ENCODE results near the gene GFOD2. TPM values are rescaled to one million over a fixed set of nuclear protein-coding genes. Genes with fewer than 3 reads are reported as not detected.
"Not testable (repeated sequence)": the region's sequence is repeated elsewhere in the genome, so short reads cannot be mapped to it uniquely, and the experiment has no call there.

GFOD2 gene
- total and polyA plus RNA-seq, 8 donors: 6.4 to 17.2 (median 9.6) TPM

DNA sequence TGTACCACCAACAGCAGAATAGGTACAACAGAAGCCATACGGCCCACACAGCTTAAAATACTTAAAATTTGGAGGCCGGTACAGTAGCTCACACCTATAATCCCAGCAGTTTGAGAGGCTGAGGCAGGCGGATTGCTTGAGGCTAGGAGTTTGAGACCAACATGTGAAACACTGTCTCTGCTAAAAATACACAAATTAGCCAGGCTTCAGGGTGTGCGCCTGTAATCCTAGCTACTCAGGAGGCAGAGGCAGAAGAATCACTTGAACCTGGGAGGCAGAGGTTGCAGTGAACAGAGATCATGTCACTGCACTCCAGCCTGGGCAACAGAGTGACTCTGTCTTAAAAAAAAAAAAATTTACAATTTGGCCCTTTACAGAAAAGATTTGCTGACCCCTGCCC lies 17.0 kb downstream of the GFOD2 start:
- Histone ChIP-seq H3K27ac (no peak overlapping the region), H3K4me1 (peaks cover 0 to 5% (median 0%) of the 10 kb centered on the region in 3 donors), H3K4me3 (no peak overlapping the region), H3K9me3 (no peaks in the 10 kb centered on the region), H3K27me3 (no peaks in the 10 kb centered on the region), H3K36me3 (no peaks in the 10 kb centered on the region)
- ATAC-seq (no peak), FAIRE-seq (no peak), DNase-seq (no peak)
- TF ChIP-seq, protein P1, sequence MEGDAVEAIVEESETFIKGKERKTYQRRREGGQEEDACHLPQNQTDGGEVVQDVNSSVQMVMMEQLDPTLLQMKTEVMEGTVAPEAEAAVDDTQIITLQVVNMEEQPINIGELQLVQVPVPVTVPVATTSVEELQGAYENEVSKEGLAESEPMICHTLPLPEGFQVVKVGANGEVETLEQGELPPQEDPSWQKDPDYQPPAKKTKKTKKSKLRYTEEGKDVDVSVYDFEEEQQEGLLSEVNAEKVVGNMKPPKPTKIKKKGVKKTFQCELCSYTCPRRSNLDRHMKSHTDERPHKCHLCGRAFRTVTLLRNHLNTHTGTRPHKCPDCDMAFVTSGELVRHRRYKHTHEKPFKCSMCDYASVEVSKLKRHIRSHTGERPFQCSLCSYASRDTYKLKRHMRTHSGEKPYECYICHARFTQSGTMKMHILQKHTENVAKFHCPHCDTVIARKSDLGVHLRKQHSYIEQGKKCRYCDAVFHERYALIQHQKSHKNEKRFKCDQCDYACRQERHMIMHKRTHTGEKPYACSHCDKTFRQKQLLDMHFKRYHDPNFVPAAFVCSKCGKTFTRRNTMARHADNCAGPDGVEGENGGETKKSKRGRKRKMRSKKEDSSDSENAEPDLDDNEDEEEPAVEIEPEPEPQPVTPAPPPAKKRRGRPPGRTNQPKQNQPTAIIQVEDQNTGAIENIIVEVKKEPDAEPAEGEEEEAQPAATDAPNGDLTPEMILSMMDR (IDR thresholded peaks at IDR 0.05): no peak
- intact Hi-C loops (cut with DNase I): no loop called here
- 88 to 94% methylated on average over 4 of the region's 4 CpGs for WGBS, 2 donors

DNA sequence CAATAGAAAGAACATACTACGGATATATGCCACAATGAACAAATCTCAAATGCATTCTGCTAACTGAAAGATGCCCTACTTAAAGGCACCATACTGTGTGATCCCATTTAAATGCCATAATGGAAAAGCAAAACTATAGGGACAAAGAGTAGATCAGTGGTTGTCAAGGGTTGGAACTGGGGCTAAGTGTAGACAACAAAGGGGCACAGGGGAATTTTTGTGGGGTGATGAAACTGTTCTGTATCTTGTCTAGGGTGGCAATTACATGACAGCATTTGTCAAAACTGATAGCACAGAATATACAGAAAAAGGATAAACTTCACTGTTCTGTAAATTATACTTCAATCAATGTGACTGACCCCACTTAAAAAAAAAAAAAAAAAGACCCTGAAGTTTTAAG lies 17.7 kb downstream of the GFOD2 start:
- no peak for DNase-seq
- Histone ChIP-seq H3K36me3 (no peaks in the 10 kb centered on the region), H3K27me3 (no peaks in the 10 kb centered on the region), H3K9me3 (no peaks in the 10 kb centered on the region), H3K4me3 (no peak overlapping the region), H3K4me1 (peaks cover 0 to 5% (median 0%) of the 10 kb centered on the region in 3 donors), H3K27ac (no peak overlapping the region)
- no peak for FAIRE-seq
- TF ChIP-seq, protein P1 (IDR thresholded peaks at IDR 0.05): no peak
- intact Hi-C loops (cut with DNase I): no loop called here
- 90 to 91% methylated on average over 1 of the region's 1 CpG for WGBS, 2 donors
- no peak for ATAC-seq

DNA sequence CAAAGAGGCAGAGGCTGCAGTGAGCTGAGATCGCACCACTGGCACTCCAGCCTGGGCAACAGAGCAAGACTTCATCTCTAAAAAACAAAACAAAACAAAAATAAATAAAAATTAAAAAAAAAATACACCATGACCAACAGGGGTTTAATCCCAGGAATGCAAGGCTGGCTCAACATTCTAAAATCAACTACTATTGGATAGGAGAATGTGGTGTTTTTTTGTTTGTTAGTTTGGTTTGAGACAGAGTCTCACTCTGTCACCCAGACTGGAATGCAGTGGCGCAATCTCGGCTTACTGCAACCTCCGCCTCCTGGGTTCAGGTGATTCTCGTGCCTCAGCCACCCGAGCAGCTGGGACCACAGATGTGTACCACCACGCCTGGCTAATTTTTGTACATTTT lies 19.9 kb downstream of the GFOD2 start:
- H3K27me3 ChIP-seq: no peaks in the 10 kb centered on the region
- FAIRE-seq (no peak), ATAC-seq (no peak), DNase-seq (no peak)
- WGBS, 2 donors: 98 to 99% methylated on average over 7 of the region's 7 CpGs
- TF ChIP-seq, protein P1 (IDR thresholded peaks at IDR 0.05): no peak
- no peaks in the 10 kb centered on the region for H3K36me3 ChIP-seq
- H3K27ac ChIP-seq: no peak overlapping the region
- no peaks in the 10 kb centered on the region for H3K9me3 ChIP-seq
- intact Hi-C loops (cut with DNase I): no loop called here
- H3K4me1 ChIP-seq: no peaks in the 10 kb centered on the region
- H3K4me3 ChIP-seq: no peak overlapping the region

DNA sequence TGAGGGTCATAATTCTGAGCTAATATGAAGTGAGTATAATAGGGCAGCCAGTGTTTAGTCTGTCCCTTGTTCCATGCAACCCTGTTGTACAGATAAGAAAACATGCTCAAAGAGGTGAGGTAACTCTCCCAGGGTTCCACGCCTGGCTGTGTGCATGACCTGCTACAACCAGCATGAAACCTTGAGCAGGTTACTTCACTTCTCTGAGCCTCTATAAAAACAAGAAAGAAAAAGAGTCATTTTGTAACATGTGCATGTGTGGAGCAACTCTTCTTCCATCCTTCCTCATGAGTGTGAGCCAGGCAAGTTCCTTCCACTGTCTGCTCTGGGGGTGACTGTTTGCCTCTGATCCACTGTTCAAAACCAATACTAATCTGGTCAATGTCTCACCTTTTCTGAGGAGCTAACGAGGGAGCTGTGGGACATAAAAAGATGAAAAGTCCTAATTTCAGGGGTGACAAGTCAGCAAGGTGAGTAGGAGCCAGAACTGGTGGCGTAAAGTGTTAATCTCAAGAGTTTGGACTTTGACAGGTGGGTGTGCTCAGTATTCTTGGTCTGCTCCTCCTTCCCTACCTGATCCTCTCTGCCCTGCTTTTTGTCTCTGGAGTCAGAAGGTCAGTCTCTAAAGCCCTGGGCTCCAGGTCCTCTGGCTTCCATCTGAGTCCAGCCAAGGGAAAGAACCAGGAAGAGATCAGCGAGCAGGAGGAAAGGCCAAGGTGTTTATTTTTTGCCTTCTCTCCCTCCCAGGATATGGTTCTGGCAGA lies 21.5 kb downstream of the GFOD2 start:
- FAIRE-seq: no peak
- no peak overlapping the region for H3K4me3 ChIP-seq
- no peaks in the 10 kb centered on the region for H3K27me3 ChIP-seq
- ATAC-seq: no peak
- TF ChIP-seq, protein P1 (IDR thresholded peaks at IDR 0.05): no peak
- 80 to 87% methylated on average over 4 of the region's 4 CpGs for WGBS, 2 donors
- intact Hi-C loops (cut with DNase I): no loop called here
- H3K4me1 ChIP-seq: no peaks in the 10 kb centered on the region
- H3K9me3 ChIP-seq: no peaks in the 10 kb centered on the region
- no peak overlapping the region for H3K27ac ChIP-seq
- DNase-seq: no peak
- no peaks in the 10 kb centered on the region for H3K36me3 ChIP-seq

DNA sequence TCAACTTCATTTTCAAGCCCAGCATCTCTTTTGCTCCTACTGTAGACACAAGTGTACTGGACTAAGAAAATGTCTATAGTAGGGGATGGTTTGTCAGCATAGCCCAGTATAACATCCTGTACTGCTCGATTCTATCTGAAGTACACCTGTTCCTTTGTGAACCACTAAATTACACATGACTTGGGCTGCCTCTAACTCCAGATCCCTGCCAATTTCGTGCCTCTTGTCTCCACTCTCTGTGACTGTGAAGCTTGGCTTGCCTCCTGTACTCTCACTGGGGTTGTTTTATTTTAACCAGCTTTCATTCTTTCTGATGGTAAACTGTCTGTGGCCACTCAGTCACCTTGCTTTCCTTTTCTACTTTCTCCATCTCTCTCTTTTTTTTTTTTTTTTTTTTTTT lies 24.5 kb downstream of the GFOD2 start:
- Histone ChIP-seq H3K27me3 (no peaks in the 10 kb centered on the region), H3K9me3 (no peaks in the 10 kb centered on the region), H3K36me3 (no peaks in the 10 kb centered on the region), H3K4me1 (no peaks in the 10 kb centered on the region), H3K27ac (no peak overlapping the region), H3K4me3 (no peak overlapping the region)
- TF ChIP-seq, protein P1 (IDR thresholded peaks at IDR 0.05): no peak
- DNase-seq: no peak
- ATAC-seq: no peak
- no peak for FAIRE-seq
- WGBS, 2 donors: 62 to 63% methylated on average over 2 of the region's 2 CpGs
- intact Hi-C loops (cut with DNase I): no loop called here

DNA sequence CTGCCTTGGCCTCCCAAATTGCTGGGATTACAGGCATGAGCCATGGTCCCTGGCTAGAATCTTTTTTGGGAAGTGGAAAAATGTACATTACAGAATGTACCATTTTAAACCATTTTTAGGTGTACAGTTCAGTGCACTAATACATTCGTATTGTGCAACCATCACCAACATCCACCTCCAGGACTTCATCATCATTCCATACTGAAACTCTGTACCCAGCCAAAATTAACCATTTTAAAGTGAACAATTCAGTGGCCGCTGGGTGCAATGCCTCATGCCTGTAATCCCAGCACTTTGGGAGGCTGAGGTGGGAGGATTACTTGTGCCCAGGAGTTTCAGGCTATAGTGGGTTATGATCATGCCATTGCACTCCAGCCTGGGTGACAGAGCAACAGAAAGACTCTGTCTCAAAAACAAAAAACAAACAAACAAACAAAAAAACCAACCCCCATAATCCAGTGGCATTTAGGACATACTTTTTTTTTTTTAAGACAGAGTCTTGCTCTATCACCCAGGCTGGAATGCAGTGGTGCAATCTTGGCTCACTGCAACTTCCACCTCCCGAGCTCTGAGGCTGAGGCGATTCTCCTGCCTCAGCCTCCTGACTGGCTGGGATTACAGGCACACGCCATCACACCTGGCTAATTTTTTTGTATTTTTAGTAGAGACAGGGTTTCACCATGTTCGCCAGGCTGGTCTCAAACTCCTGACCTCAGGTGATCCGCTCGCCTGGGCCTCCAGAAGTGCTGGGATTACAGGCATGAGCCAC lies 25.4 kb downstream of the GFOD2 start:
- H3K36me3 ChIP-seq; H3K4me1 ChIP-seq; H3K27ac ChIP-seq; DNase-seq; H3K9me3 ChIP-seq; ATAC-seq; H3K4me3 ChIP-seq; FAIRE-seq; intact Hi-C loops (cut with DNase I); H3K27me3 ChIP-seq: not testable (repeated sequence)
- WGBS, 2 donors: 93 to 97% methylated on average over 8 of the region's 8 CpGs

All from pancreas (tissue), 10 donors.